GM19468 (cell line): ENCODE results near the gene ISLR2.
"Not testable (repeated sequence)": the region's sequence is repeated elsewhere in the genome, so short reads cannot be mapped to it uniquely, and the experiment has no call there.

ENCODE experiments used
- ATAC-seq: cut with Tn5 transposase; IDR thresholded peaks from one replicate; pipeline ENCODE4 v1.9.1; 2021; ENCODE audit warnings: mild to moderate bottlenecking, moderate library complexity, moderate number of reproducible peaks; ENCODE audit not compliant: unreplicated experiment; ENCODE audit errors: extremely low read depth

Gene ISLR2, protein sequence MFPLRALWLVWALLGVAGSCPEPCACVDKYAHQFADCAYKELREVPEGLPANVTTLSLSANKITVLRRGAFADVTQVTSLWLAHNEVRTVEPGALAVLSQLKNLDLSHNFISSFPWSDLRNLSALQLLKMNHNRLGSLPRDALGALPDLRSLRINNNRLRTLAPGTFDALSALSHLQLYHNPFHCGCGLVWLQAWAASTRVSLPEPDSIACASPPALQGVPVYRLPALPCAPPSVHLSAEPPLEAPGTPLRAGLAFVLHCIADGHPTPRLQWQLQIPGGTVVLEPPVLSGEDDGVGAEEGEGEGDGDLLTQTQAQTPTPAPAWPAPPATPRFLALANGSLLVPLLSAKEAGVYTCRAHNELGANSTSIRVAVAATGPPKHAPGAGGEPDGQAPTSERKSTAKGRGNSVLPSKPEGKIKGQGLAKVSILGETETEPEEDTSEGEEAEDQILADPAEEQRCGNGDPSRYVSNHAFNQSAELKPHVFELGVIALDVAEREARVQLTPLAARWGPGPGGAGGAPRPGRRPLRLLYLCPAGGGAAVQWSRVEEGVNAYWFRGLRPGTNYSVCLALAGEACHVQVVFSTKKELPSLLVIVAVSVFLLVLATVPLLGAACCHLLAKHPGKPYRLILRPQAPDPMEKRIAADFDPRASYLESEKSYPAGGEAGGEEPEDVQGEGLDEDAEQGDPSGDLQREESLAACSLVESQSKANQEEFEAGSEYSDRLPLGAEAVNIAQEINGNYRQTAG

DNA sequence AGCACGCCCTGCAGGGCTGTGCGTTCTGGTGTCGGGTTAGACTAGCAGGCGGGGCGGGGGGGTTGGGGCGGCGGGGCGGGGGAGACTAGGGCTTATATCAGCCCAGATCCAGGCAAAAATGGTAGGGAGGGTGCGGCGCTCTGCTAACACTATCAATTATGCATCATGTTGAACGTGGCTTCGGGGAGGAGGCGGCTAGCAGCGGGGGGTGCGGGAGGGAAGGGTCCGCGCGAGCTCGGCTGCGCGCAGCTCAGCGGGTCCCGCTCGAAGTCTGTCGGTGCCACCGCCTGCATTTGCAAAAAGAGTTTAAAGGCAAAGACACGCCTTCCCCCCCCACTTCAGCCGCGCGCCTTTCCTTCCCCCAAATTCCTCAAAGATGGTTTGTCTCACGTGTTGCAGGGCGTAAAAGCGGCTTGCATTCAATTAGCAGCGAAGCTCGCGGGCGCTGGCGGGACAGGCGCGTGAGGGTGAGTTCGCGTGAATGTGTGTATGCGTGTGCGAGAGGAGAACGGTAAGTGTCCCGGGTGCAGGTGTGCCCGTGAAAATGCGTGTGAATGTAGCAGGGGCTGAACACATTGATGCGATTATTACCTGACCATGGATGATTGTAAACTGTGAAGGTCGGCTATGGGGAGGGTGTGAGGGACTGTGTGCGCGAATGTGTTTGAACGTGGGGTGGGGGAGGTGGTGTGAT is at the start of gene ISLR2:
ISLR2 (plus strand) TSS at position 432 of the 694 bp plus-strand sequence. CDS start 2,169 bp downstream, outside the sequence.
- ATAC-seq: no peak

DNA sequence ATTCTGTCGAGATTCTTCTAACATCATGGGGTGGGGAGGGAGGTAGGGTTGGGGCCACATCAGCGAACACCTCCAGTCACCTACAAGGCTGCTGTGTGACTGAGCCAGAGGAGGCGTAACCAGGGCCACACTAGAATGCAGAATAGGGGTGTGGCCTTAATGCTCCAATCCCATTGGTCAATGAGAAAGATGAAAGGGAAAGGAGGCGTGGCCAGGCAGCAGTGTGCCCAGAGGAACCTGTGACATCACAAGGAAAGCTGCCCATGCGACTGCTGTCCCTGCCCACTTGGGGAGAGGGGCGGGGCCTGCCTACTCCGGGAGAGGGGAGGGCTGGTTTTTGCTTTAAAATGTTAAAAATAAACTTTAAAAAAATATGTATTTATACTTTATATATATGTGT is 47.9 kb upstream of the ISLR2 start, which contains the start of gene GOLGA6A:
GOLGA6A (minus strand) TSS at position 101 of the 400 bp plus-strand sequence; CDS start at position 60, 41 bp downstream.
- not testable (repeated sequence) for ATAC-seq

DNA sequence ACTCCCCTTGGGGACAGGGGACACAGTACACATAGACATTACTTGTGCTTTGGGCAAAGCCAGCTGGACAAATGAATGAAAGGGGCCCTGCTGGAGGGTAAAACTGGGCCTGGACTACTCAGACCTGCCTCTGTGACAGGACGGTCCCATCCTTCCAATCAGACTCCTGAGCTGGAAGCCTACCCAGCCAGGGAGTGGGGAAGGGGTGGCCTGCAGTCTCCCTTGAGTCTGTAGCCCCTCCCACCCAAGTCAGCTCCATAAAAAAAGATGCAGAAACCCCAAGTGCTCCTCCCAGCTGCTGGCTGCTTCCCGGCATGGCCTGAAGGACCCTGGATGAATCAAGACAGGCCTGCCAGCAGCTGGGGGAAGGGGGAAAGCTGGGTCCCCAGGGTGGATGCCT is 35.8 kb upstream of the ISLR2 start:
- not testable (repeated sequence) for ATAC-seq

DNA sequence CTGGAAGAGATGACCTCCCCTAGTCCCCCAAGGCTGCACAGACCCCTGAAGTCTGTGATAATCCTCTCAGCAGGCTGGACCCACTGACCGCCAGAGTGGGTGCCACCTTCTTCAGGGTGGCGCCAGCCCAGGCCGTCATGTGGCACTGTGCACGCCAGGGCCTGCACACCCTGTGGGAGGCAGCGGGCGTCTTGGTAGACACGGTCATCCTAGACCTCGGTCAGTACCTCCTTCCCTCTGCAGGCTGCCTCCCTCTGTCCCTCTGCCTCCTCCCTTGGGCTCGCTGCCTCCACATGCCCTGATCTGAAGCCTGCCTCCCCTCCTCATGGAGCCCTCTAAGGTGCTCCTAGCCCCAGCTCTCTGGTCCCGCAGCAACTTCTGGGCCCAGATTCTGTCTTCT is 34.8 kb upstream of the ISLR2 start:
- not testable (repeated sequence) for ATAC-seq

DNA sequence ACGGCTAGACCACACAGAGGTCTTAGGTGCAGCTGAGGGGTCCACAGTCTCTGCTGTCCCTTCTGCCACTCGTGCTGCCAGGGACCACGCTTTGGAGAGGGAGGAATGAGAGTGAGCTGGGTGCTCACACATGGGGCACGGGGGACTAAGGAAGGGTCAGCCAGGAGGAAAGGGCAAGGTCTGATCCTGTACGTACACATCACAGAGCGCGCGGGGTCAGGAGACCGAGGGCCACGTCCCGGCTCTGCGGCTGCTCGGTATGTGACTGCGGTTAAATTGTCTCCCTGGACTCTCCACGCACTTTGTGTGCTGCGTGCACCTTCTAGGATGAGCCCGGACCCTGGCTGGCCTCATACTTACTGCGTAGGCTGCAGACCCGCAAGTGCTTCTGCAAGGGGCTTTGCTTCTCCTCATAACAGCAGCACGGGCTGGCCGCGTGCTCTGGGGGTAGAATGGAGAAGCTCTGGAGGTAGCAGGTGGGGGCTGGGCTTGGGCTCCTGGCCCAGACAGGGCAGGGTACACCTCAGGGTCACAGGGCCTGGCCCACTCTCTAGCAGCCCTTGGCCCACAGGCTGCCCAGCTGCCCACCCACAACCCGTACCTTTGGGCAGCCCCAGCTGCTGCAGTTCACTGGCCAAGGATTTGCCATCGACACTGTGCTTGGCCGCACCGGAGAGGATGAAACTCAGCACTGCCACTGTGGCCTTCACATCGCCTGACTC is 33.5 kb upstream of the ISLR2 start:
- not testable (repeated sequence) for ATAC-seq

DNA sequence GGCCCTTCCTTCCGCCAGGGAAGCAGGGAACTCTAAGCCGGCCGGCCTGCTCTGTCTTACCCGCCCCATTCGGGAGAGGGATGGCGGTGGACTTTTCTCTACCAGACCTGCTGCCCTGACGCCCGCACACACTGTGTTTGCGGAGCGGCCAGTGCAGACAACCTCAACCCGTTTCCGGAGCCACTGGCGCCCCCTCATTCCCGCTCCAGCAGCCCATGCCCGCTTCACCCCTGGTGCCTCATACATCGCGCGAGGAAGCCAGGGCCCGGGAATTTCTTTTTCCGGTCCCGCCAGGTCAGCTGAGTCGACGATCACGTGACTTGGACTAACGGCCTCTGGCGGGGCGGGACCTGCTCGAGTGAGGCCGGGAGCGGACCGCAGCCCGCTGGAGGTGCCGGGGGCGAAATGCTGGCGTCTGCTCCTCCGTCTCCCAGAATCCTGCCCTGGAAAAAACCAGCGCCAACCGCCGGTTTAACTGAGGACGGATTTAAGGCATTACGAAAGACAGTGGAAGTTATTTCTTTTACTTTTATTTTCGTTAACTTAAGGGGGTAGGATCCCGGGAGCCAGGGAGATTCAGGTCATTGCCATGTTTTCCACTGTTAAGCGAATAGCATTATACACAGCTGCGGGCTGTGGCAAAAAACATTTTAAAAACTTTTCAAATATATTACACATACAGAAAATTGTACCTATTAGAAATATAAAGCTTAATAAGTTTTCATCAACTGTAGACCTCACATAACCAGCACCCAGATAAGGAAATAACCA is 30.2 kb upstream of the ISLR2 start:
- not testable (repeated sequence) for ATAC-seq

DNA sequence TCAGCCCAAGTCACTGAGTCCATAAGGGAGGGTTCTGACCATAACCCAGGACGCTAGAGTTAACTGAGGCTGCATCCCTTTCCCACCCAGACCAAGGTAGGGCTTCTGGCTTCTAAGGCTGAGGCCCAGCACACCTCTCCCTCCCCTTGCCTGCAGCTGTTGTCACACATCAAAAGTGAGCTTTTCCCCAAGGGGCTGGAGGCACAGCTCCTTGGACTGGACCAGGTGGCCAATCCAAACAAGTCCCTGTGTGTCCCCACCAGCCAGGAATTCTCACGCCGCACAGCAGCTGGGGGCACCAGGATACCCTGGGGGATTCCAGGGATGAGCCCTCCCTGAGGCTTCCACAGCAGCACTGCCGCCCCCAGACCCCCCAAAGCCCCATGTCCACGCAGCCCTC is 22.3 kb upstream of the ISLR2 start:
- no peak for ATAC-seq

DNA sequence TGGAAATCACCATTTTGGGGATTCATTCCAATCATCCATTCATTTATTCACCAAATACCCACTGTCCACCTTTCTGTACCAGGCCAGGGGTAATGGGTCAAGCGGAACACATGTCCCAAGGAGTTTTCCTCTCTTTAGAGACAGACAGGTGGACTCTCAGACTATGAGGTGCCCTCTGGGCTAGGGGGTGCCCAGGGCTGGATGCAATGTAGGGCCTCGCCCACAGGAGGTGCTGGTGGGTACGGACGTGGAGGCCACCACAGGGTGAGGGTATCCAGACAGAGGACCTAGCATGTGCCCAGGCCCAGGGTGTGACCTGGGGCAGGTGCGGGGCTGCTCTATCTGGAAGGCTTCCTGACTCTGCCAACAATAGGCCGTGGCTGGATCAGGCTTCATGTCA is 21.8 kb upstream of the ISLR2 start:
- ATAC-seq: not testable (repeated sequence)

DNA sequence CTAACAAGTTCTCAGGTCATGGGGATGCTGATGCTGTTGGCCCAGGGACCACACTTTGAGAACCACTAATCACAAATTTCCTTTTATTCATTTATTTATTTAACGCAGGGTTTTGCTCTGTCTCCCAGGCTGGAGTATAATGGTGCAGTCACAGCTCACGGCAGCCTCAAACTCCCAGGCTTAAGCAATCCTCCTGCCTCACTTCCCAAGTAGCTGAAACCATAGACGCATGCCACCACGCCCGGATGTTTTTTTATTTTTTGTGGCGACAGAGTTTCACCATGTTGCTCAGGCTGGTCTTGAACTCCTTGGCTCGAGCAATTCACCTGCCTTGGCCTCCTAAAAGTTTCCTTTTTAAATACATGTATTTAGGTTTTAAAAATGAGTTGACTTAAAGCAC is 20.7 kb upstream of the ISLR2 start:
- no peak for ATAC-seq

DNA sequence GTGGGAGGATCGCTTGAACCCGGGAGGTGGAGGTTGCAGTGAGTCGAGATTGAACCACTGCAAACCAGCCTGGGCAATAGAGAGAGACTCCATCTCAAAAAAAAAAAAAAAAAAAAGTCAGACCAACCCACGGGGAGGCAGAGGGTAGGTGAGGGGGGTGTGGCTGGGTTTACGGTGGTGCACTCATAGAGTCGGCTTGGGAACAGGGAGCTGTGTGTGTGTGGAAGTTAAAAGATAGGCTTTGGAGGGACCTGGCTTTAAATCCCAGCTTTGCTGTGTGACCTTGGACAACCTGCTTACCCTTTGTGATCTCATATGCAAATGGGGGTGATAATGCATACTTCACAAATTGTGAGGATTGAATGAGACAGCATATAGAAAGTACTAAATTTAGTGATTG is 10.0 kb upstream of the ISLR2 start:
- ATAC-seq: no peak

DNA sequence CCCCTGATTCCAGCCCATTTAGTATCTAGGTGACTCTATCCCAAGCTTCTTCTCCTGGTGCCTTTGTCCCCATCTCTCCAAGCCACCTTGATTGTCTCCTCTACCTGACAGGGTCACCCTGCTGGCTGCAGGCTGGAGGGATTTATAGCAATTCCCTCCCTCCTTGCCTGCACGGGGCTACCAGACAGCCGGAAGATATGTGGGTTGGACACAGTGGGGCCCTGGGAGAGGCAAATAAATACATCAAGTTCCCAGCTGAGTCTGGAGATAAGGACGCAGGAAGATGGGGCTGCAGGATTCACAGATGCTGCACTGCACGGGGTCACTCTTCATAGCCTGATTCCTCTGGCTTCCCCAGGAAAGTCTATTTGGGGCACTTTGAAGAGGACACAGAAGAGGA is 9.3 kb upstream of the ISLR2 start:
- no peak for ATAC-seq

DNA sequence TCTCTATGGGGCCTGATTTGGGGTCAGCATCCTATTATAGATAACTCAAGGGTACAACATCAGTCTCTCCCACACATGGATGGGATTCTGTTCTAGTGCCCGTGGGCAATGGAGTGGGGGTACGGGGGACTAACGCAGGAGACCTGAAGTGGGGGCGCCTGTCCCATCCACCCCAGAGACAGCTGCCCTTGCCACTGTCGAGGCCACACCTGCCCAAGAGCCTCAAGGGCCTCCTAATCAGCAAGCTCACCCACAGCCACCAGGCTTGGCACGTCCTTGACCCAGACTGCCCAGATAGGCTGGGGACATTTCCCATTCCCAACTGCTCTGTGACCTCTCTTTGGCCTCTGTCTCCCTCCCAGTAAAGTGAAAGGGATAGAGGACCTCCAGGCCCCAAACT is 8.5 kb upstream of the ISLR2 start:
- no peak for ATAC-seq

DNA sequence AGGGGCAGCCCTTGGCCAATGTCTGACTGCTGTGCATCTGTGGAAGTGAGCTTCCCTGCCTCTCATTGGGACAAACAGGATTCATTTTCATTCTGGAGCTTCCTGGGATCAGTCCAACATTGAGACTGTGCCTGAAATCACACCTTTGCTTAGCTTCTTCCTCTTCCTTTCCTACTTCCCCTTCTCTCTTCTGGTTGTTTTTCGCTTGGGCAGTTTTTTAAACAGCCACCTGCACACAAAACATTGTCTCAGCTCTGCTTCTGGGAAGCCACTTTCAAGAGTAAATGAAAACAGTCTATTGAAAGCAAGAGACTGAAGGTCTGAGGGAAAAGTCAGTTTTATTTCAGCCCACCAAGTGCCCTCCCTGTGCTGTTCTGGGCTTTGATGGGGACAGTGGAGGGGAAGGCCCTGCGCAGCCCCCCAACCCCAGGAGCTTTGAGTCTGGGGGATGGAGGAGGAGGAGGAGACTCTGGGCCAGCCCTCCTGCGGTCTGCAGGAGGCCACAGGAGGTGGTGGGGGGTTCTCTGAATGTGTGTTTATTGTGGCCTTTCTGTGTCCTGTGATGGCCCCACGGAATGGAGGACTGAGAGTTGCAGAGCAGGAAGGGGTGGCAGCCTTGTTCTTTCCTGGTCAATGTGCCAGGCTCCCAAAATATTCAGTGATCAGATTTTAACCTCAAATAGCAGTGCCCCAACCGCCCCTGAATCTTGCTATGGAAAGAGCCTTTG is 7.8 kb upstream of the ISLR2 start:
- ATAC-seq: no peak

DNA sequence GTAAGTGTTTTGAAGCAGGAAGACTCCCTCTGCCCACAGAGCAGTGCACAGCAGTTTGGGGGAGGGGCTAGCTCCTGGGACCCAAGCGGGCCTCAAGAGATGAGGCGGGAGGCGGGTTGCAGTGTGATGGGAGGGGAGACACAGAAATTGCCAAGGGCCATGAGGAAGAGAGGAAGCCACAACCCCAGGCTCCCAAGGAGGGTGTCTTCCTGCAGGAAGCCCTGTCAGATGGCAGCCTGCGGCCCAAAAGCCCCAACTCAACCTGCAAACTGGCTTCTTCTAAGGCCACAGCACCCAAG is 7.3 kb upstream of the ISLR2 start:
- no peak for ATAC-seq

DNA sequence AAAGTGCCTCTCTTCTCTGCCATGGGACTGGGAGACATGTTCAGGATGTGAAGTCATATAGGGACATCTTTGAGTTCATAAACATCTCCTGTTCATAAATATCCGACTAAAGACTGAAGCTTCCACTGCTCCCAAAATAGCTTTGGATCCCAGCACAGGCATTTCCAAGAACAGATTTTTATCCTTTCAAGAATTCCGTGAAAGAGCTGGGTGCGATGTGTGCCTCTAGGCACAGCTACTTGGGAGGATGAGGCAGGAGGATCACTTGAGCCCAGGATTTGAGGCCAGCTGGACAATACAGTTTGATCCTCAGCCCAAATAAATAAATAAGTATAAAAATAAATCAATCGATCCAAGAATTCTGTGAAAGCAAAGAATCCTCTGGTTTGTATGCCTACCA is 6.7 kb upstream of the ISLR2 start:
- no peak for ATAC-seq

DNA sequence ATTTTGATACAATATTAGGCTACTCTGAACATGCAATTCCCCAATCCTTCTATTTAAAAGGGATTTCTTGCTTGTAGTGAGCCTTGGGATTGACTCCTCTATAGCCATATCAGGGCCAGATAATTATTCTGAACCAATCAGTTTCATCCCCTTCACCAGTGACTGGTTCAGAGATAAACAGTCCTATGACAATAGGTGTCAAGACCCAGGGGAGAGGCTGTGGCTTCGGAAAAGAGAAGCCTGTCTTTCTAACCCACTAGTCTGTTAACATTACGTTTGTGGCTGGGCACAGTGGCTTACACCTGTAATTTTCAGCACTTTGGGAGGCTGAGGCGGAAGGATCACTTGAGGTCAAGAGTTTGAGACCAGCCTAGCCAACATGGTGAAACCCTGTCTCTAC is 6.2 kb upstream of the ISLR2 start:
- ATAC-seq: no peak

DNA sequence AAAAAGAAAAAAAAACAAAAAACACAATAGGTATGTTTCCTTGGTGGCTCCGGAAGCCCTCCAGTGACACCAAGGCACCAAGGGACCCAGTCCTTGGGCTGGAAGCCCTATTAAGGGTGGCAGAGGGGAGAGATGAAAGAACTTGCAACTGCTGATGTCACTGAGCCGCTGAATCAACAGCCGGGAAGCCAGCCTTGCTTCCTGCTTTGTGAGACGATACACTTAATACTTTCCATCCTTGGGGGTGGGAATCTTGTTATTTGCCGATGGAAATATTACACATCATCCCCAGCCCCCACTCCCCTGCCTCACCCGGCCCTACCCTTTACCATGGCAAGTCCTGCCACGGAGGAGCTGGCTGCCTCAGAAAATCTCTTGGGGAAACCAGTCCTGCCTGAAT is 5.6 kb upstream of the ISLR2 start:
- no peak for ATAC-seq

DNA sequence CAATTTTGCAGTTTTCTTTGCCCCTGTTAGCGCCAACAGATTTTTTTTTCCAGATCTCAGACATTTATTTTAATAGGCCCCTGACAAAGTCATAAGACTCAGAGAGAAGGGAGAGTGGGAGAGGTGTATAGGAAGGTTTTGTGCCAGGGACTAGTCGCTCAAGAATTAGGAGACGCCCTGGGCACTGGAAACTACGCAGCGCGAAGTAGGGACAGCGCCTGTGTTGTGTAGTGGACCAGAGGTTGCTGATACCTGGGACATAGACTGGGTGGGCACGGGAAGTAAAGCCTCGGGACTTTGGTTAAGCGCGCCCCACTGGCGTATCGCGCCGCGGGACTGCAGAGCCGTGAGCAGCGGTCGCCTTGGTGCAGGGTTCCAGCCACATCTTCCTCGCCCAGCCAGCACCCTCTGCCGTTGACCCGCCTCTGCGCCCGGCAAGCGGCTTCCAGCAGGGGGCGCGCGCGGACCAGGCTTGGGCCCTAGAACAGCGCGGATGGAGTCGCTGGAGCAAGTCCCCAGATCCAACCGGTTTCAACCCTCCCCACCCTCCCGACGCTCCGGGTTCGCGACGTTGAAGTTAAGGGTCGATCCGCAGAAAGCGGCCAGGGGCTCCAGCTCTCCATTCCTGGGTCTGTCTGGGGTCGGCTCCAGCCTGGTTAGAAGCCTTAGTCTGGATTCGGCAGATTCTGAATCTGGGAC is 3.0 kb upstream of the ISLR2 start:
- ATAC-seq: no peak
